ENCODE data around the gene FXYD3.

The FXYD3 gene

GRCh38 chr19:35170359-35171061 lies 54.9 kb downstream of the FXYD3 start:
- H3K9ac ChIP-seq (ENCODE audit: low read depth, low read length): no peak overlapping the region
- no peaks in the 10 kb centered on the region for H3K27me3 ChIP-seq (ENCODE audit: insufficient read depth, low read length)
- peaks cover 9% of the 10 kb centered on the region; the same call in 1 of the 2 replicates for H3K9me3 ChIP-seq (ENCODE audit: insufficient read depth, low read depth, low read length)
- no peak overlapping the region for H3K27ac ChIP-seq (ENCODE audit: low read length)
- peaks cover 40% of the 10 kb centered on the region for H3K36me3 ChIP-seq (ENCODE audit: insufficient read depth, low read depth, low read length)
- no peak overlapping the region for H3K4me3 ChIP-seq (ENCODE audit: low read length)
- no peaks in the 10 kb centered on the region for H3K4me1 ChIP-seq (ENCODE audit: insufficient read depth, low read length)

GRCh38 chr19:35171730-35172129 lies 56.1 kb downstream of the FXYD3 start:
- no peaks in the 10 kb centered on the region for H3K9me3 ChIP-seq (ENCODE audit: insufficient read depth, low read depth, low read length)
- H3K4me3 ChIP-seq (ENCODE audit: low read length): no peak overlapping the region

More at GRCh38 chr19:35171730-35172129, 56.1 kb downstream of the FXYD3 start:
- H3K9ac ChIP-seq (ENCODE audit: low read depth, low read length): no peak overlapping the region
- no peak overlapping the region for H3K27ac ChIP-seq (ENCODE audit: low read length)
- no peaks in the 10 kb centered on the region; the same call in 1 of the 2 replicates for H3K4me1 ChIP-seq (ENCODE audit: insufficient read depth, low read length)
- H3K27me3 ChIP-seq (ENCODE audit: insufficient read depth, low read length): no peaks in the 10 kb centered on the region
- peaks cover 28% of the 10 kb centered on the region for H3K36me3 ChIP-seq (ENCODE audit: insufficient read depth, low read depth, low read length)
